ENCODE measurements around the gene ASB7.

The ASB7 gene

DNA sequence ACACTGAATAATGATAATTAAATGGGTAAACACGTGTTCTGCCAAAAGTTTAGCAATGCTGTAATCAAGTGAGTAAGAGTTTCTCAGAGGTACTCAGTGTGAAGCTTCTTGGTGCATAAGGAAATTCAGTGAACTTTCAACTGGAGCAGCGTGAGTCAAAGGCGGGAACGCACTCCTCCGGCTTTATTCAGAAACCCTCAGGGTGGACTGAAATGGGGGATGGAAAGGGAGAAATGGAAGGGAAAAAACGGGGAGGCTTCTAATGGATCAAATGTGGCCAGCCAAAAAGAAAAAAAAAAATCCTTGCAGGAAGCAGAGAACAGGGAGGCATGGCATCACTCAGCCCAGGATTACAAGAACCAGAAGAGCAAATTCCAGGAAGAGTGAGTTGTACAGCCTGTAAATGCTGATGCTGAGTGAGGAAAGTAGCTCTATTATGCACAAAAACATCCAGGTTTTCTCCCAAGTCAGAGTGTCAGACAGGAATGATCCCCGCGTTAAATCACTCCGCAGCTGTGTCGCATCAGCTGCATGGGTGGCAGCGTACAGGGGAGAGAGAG lies 85.3 kb downstream of the ASB7 start:
- no peak for DNase-seq

- DNase-seq, result no peak
Observed at GRCh38 chr15:100688549-100689120, 86.2 kb downstream of the ASB7 start.

DNA sequence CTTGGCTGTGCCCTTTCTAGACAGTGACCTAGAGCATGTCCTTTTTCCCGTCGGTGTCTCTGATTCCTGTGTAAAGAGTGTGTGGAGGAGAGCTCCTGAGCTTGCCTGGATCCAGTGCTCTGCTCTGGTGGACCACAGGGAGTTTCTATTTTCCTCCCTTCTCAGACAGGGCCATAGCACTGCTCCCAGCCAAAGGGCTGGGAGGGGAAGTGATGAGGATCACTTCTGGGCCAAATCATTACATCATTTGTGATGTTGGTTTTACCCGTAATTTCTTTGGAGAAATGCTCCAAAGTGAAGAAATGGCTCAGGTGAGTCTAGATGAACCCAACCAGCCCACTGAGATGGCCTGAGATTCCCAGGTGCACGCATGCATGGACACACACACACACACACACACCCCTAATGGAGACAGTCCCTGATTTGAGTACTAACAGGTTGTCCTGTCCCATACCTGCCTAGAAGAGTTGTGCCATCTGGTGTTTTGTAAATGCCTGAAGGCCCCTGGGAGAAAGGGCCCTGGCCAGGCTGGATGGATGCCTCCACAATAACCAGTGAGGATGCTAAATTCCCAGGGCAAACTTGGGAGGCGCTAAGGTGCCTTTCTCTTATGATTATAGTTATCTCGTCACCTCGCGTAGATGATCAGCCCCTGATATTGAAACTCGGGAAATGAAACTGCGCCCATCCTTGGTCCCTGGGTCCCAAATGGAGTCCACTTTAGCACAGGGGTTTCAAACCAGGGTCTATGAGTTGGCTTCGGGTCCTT lies 86.9 kb downstream of the ASB7 start:
- DNase-seq, result no peak

GRCh38 chr15:100690032-100690794 lies 87.8 kb downstream of the ASB7 start:
- no peak for DNase-seq

GRCh38 chr15:100690795-100691158 lies 88.4 kb downstream of the ASB7 start:
- DNase-seq, result no peak

DNA sequence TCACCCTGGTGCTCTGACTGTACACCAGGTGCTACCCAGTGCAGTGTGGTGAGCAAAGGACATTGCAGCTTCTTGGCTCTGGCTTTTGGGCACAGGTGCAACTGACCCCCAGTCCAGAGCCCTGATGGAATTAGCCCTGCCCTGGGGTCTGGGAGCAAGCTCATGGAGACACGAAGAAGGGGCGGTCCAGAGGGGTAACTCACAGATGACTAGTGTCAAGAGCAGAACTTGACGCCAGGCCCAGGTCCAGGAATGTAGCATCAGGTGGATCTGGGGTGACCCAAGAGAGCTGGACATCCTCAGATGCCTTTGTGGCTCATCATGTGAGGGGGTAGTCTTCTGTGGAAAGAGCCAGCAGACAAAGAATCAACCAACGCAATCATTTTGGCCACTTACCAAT lies 88.9 kb downstream of the ASB7 start:
- no peak for DNase-seq

DNA sequence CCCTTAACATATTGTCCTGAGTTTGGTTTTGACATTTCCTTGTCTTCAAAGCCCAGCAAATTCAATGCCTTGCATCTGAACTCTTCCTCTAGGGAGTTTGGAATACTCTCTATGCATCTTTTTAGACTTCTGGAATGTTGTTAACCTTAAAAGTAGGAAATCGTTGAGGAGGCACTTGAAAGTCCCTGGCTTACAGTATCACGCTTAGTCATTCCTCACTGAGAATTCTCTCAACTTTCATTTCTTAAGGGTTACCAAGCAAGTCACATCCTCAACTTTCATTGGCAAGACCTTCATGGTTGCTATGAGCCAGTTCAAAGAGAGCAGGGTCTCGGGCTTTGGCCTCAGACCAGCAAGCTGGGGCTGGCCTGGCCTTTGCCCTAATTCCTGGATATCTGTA lies 89.9 kb downstream of the ASB7 start:
- no peak for DNase-seq

DNA sequence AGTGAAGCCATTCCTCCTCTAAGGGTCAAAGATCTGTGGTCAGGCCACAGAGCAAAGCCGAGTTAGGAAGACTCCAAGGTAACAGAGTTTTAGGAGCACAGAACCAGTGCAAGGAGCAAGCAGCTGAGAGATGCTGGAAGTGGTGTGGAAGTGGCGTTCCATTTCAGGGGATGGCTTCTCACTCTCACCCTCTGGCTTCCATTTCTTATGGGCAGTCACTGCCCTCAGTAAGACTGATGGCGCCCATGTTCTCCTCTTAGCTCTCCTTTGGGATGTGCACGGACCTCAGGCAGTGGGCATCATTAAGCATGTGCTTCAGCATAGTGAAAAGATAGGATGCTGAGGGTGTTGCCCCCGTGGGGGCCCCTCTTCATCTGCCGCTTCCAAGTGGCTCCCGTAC lies 90.3 kb downstream of the ASB7 start:
- DNase-seq, result no peak

GRCh38 chr15:100693451-100693850 lies 91.1 kb downstream of the ASB7 start:
- no peak for DNase-seq

- no peak for DNase-seq
Observed at GRCh38 chr15:100694381-100695021, 92.1 kb downstream of the ASB7 start.

DNA sequence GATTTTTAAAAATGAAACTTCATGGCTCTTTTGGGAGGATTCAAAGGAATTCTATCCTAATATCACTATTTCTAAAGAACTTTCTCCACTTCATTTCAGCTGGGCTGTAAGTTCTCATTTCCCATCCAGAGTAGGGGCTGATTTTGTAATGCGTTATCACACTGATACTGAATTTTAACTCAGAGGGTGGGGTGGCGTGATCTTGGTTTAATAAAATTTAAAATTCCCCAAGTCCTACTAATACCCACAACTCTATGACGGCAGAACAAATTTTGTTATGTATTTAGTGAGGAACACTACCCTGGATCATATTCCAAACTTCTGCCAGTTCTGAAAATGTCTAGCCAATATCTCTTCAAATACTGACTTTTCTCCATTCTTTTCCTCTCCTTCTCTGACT lies 92.7 kb downstream of the ASB7 start:
- DNase-seq, result no peak

GRCh38 chr15:100696452-100696851 lies 94.1 kb downstream of the ASB7 start:
- DNase-seq, result no peak
